T-cell (primary cell): ENCODE results near the gene NCS1. TPM values are rescaled to one million over a fixed set of nuclear protein-coding genes. Genes with fewer than 3 reads are reported as not detected.
"Not testable (repeated sequence)": the region's sequence is repeated elsewhere in the genome, so short reads cannot be mapped to it uniquely, and the experiment has no call there.

Experiments used
- ATAC-seq, 4 experiments: fragments of 200-7000 bp in 3 of 4; fragments of 150-1000 bp in 1 of 4; cut with Tn5 transposase; replicated peaks in 1 of 4; 1 replicate in 3 of 4; 2 replicates in 1 of 4; pipeline ENCODE4 v1.10.0; 2021; ENCODE audit warnings: moderate library complexity in 3 of 4, mild to moderate bottlenecking in 2 of 4, moderate number of reproducible peaks in 1 of 4
- CTCF ChIA-PET, 2 donors: fragments of 300-600 bp; sonication (Branson Sonifier 250); formaldehyde crosslinking; loops; one replicate each; lab custom pipeline; 2022; ENCODE audit warnings: antibody characterized with exemption in 2 of 2; lab: Charles Lee
- POLR2A ChIA-PET, 2 donors: fragments of 300-600 bp; sonication (Branson Sonifier 250); formaldehyde crosslinking; loops; one replicate each; lab custom pipeline; 2022; ENCODE audit warnings: antibody characterized with exemption in 2 of 2; lab: Charles Lee
- DNase-seq, 35 experiments: peaks; one replicate each; pipeline versions ENCODE4 v3.0.0 to v3.0.0-alpha.2; 2013 to 2023
- H3K27ac ChIP-seq: one replicate; pipeline ENCODE4 v1.5.1; 2013; ENCODE audit warnings: low read length
- H3K27me3 ChIP-seq, 2 experiments: replicated peaks in 1 of 2; 1 replicate in 1 of 2; 2 replicates in 1 of 2; pipeline versions ENCODE4 v1.6.1 to v1.7.0; 2013; ENCODE audit warnings: low read length in 1 of 2, mixed read lengths in 1 of 2; ENCODE audit not compliant: control insufficient read depth in 2 of 2, insufficient read depth in 2 of 2; ENCODE audit errors: extremely low read depth in 1 of 2
- H3K36me3 ChIP-seq, 2 donors: 1 replicate in 1 of 2; 2 replicates in 1 of 2; pipeline versions ENCODE4 v1.6.1 to v1.7.0; 2013; ENCODE audit warnings: low read length in 1 of 2; ENCODE audit not compliant: control insufficient read depth in 2 of 2, insufficient read depth in 1 of 2; ENCODE audit errors: extremely low read depth in 1 of 2
- H3K4me1 ChIP-seq, 2 experiments: 1 replicate in 1 of 2; 2 replicates in 1 of 2; pipeline versions ENCODE4 v1.6.1 to v1.7.0; 2013; ENCODE audit warnings: low read length in 2 of 2, mixed read lengths in 1 of 2; ENCODE audit not compliant: insufficient read depth in 2 of 2, control insufficient read depth in 1 of 2; ENCODE audit errors: extremely low read depth in 1 of 2
- H3K4me3 ChIP-seq, 2 donors: 1 replicate in 1 of 2; 2 replicates in 1 of 2; pipeline versions ENCODE4 v1.5.1 to v1.7.0; 2013; ENCODE audit warnings: mild to moderate bottlenecking in 2 of 2, low read length in 1 of 2, moderate library complexity in 1 of 2; ENCODE audit not compliant: control insufficient read depth in 1 of 2; ENCODE audit errors: extremely low read depth in 1 of 2
- H3K9me3 ChIP-seq: 2 replicates; pipeline ENCODE4 v1.7.0; 2013
- H3K27ac Mint-ChIP-seq, 2 donors: one replicate each; pipeline ENCODE4 v1.8.0; 2020 to 2021; ENCODE audit warnings: mild to moderate bottlenecking in 2 of 2, mixed read lengths in 2 of 2
- H3K27me3 Mint-ChIP-seq, 2 donors: one replicate each; pipeline ENCODE4 v1.8.0; 2021 to 2022; ENCODE audit warnings: mixed read lengths in 2 of 2
- H3K36me3 Mint-ChIP-seq: one replicate; pipeline ENCODE4 v1.8.0; 2021; ENCODE audit warnings: mixed read lengths
- H3K4me1 Mint-ChIP-seq, 3 donors: one replicate each; pipeline ENCODE4 v1.8.0; 2020 to 2022; ENCODE audit warnings: mixed read lengths in 3 of 3, mild to moderate bottlenecking in 1 of 3
- H3K4me3 Mint-ChIP-seq, 3 donors: one replicate each; pipeline ENCODE4 v1.8.0; 2020 to 2022; ENCODE audit warnings: mild to moderate bottlenecking in 3 of 3, mixed read lengths in 3 of 3, moderate library complexity in 3 of 3
- H3K9me3 Mint-ChIP-seq, 3 donors: one replicate each; pipeline ENCODE4 v1.8.0; 2020 to 2022; ENCODE audit warnings: mixed read lengths in 3 of 3
- WGBS: methylation state at CpG from one replicate; pipeline ENCODE4 v1.1.5; 2013; ENCODE audit warnings: missing lambda C conversion rate; ENCODE audit not compliant: insufficient coverage; 5-methylcytosine and 5-hydroxymethylcytosine counted together
- total RNA-seq, 35 experiments: library from RNA in 6 of 35; stranded (reverse) in 6 of 35; fragments of 120-200 nt in 1 of 35; gene quantifications; one replicate each; pipeline versions ENCODE4 v1.2.1 to v1.2.4 and lab custom pipeline; 2013 to 2026

The NCS1 gene
- total RNA-seq, 5 donors from 2014 or later (not counting 1 experiment from before 2014, with no cell fraction given) = 0.20 to 0.82 (median 0.46) TPM; not detected in 1

DNA sequence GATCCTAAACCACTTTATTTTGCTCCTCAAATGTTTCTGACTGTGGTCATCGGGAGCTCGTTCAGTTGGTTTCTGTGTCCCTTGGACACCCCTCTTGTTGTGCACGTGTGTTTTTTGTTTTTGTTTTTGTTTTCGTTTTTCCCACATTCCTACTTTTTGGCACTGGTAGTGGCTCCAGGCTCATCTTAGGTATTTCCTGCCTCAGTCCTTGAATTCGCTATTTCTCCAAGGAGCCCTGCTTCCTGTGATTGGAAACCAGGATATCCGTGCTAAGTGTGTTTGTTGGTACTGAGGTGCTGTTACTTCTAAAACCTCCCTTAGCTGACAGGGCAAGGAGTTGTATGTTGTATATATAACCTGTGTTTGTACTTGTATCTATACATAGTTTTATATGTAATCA, 99.3 kb downstream of the NCS1 start:
- WGBS = no CpG with 5 or more reads among the region's 6 CpGs
- Mint-ChIP-seq H3K36me3 (no peaks in the 10 kb centered on the region), H3K27ac (no peak overlapping the region), H3K4me3 (no peak overlapping the region), H3K4me1 (peaks cover 4 to 6% (median 4%) of the 10 kb centered on the region in 3 donors), H3K9me3 (no peaks in the 10 kb centered on the region), H3K27me3 (peaks cover 45 to 48% of the 10 kb centered on the region in 2 donors)
- no peaks in the 10 kb centered on the region for H3K4me1 ChIP-seq
- no peak for ATAC-seq
- H3K36me3 ChIP-seq = no peaks in the 10 kb centered on the region
- H3K4me3 ChIP-seq = no peak overlapping the region
- ChIA-PET CTCF (interaction anchor here (0.6 kb wide), 2 partner anchors 8 to 1363 kb away, joined by 3 to 4 read pairs; no protein-coding TSS in a partner anchor), POLR2A (interaction anchor here in 1 of 2 donors (0.8 kb wide), 1 partner anchor 113 kb away, joined by 3 read pairs; no protein-coding TSS in a partner anchor)
- peaks cover 13 to 39% of the 10 kb centered on the region in 2 experiments for H3K27me3 ChIP-seq
- H3K27ac ChIP-seq = no peak overlapping the region
- DNase-seq = no peak
- no peaks in the 10 kb centered on the region for H3K9me3 ChIP-seq

DNA sequence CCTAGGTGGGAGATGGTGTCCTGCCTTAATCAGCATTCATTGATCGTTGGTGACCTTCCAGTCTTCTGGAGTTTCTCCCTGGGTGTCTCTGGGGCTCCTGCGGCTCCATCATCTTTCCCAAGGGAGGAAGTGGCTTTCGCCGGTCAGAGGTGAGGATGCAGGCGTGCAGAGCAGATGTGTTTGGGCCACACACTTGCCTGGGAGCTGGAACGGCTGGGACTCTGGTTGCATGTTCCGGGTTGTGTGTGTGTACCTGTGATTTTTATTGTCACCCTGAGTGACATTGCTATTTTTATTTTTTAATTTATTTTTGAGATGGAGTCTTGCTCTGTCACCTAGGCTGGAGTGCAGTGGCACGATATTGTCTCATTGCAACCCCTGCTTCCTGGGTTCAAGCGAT, 103.0 kb downstream of the NCS1 start:
- Mint-ChIP-seq H3K36me3 (no peaks in the 10 kb centered on the region), H3K9me3 (no peaks in the 10 kb centered on the region), H3K4me3 (no peak overlapping the region), H3K27me3 (peaks cover 27 to 35% of the 10 kb centered on the region in 2 donors), H3K27ac (no peak overlapping the region), H3K4me1 (no peaks in the 10 kb centered on the region)
- Histone ChIP-seq H3K9me3 (no peaks in the 10 kb centered on the region), H3K27ac (no peak overlapping the region), H3K36me3 (no peaks in the 10 kb centered on the region), H3K4me3 (no peak overlapping the region), H3K27me3 (peaks cover 4 to 33% of the 10 kb centered on the region in 2 experiments), H3K4me1 (no peaks in the 10 kb centered on the region)
- WGBS = 87% methylated on average over 7 of the region's 9 CpGs
- no peak for ATAC-seq
- ChIA-PET CTCF (no interaction called here), POLR2A (no interaction called here)
- no peak for DNase-seq

DNA sequence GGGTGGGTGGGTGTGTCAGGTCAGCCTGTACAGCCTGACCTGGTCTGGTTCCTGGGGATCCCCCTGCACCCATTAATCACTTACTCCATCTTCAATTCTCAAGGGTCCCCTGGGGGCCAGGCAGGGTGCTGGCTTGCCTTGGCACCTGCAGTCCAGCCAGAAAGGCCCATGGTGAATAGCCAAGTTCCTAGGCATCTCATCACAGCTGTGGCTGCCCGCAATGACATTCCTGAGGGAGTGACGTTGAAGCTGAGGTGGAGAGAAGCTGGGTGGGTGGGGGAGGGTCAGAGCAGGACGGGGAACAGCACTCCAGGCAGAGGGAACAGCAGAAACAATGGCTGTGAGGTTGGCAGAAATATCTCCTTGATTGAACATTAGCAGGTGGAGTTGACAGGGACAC, 103.9 kb downstream of the NCS1 start:
- WGBS = 79% methylated on average over 3 of the region's 3 CpGs
- no peaks in the 10 kb centered on the region for H3K36me3 Mint-ChIP-seq

DNA sequence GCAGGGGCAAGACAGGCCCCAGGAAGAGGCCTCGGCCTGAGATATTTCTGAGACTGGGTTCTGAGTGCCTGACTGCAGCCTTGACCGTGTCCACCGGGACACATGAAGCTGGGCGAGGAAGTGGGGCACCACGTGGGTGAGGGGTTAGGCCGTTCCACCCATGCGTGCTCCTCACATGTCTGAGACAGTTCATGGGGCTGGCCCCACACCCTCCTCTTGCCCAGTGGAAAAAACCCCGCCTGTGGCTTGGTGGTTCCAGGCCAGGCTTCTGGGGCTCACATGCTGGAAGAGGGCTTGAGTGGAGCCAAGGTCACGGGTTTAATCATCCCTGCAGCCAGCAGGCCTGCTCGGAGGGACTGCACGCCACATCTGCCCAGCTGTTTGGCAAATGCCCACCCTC, 104.8 kb downstream of the NCS1 start:
- 85% methylated on average over 7 of the region's 11 CpGs for WGBS
- ATAC-seq = no peak
- H3K9me3 Mint-ChIP-seq = no peaks in the 10 kb centered on the region

More for the DNA sequence above, 103.9 kb downstream of the NCS1 start:
- H3K9me3 Mint-ChIP-seq = no peaks in the 10 kb centered on the region
- H3K4me3 Mint-ChIP-seq = no peak overlapping the region
- Histone ChIP-seq H3K27ac (no peak overlapping the region), H3K9me3 (no peaks in the 10 kb centered on the region), H3K4me1 (no peaks in the 10 kb centered on the region), H3K4me3 (no peak overlapping the region), H3K27me3 (peaks cover 4 to 32% of the 10 kb centered on the region in 2 experiments), H3K36me3 (no peaks in the 10 kb centered on the region)
- H3K27me3 Mint-ChIP-seq = peaks cover 23 to 33% of the 10 kb centered on the region in 2 donors
- ChIA-PET CTCF (no interaction called here), POLR2A (no interaction called here)
- no peaks in the 10 kb centered on the region for H3K4me1 Mint-ChIP-seq
- ATAC-seq (no peak), DNase-seq (no peak)
- no peak overlapping the region for H3K27ac Mint-ChIP-seq

DNA sequence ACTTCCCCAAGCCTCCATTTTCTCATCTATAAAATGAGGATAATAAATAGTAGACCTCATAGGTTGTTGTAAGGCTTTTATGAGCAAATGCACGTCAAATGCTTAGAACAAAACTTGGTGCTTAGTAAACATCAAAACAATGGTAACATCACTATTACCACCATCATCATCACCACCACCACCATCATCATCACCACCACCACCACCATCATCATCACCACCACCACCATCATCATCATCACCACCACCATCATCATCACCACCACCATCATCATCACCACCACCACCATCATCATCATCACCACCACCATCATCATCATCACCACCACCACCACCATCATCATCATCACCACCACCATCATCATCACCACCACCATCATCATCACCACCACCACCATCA, 105.3 kb downstream of the NCS1 start:
- DNase-seq, CTCF ChIA-PET, H3K27ac Mint-ChIP-seq, H3K9me3 Mint-ChIP-seq, H3K36me3 Mint-ChIP-seq, H3K9me3 ChIP-seq, H3K36me3 ChIP-seq, H3K4me1 Mint-ChIP-seq, H3K4me3 ChIP-seq, ATAC-seq, H3K4me1 ChIP-seq, H3K27ac ChIP-seq, POLR2A ChIA-PET, H3K4me3 Mint-ChIP-seq: not testable (repeated sequence)
- no CpG with 5 or more reads among the region's 1 CpG for WGBS
- H3K27me3 Mint-ChIP-seq = peaks cover 17 to 38% of the 10 kb centered on the region in 2 donors
- H3K27me3 ChIP-seq = peaks cover 2 to 38% of the 10 kb centered on the region in 2 experiments

More for the DNA sequence above, 104.8 kb downstream of the NCS1 start:
- no peaks in the 10 kb centered on the region for H3K36me3 ChIP-seq
- peaks cover 2 to 32% of the 10 kb centered on the region in 2 experiments for H3K27me3 ChIP-seq
- POLR2A ChIA-PET = no interaction called here
- no peaks in the 10 kb centered on the region for H3K36me3 Mint-ChIP-seq
- H3K4me1 Mint-ChIP-seq = no peaks in the 10 kb centered on the region
- H3K4me3 Mint-ChIP-seq = no peak overlapping the region
- peaks cover 19 to 36% of the 10 kb centered on the region in 2 donors for H3K27me3 Mint-ChIP-seq
- no peak overlapping the region for H3K4me3 ChIP-seq
- H3K27ac ChIP-seq = no peak overlapping the region
- no peak for DNase-seq
- H3K9me3 ChIP-seq = no peaks in the 10 kb centered on the region
- H3K4me1 ChIP-seq = no peaks in the 10 kb centered on the region
- CTCF ChIA-PET = no interaction called here
- no peak overlapping the region for H3K27ac Mint-ChIP-seq

- H3K4me3 Mint-ChIP-seq = no peak overlapping the region
- no peaks in the 10 kb centered on the region for H3K9me3 Mint-ChIP-seq
- no peak for ATAC-seq
- Histone ChIP-seq H3K27ac (no peak overlapping the region), H3K4me3 (no peak overlapping the region), H3K36me3 (no peaks in the 10 kb centered on the region), H3K4me1 (no peaks in the 10 kb centered on the region), H3K27me3 (peaks cover 0 to 61% of the 10 kb centered on the region in 2 experiments), H3K9me3 (no peaks in the 10 kb centered on the region)
- no peak overlapping the region for H3K27ac Mint-ChIP-seq
- no peaks in the 10 kb centered on the region for H3K36me3 Mint-ChIP-seq
- peaks cover 31 to 60% of the 10 kb centered on the region in 2 donors for H3K27me3 Mint-ChIP-seq
- H3K4me1 Mint-ChIP-seq = no peaks in the 10 kb centered on the region
- 77% methylated on average over 4 of the region's 4 CpGs for WGBS
- ChIA-PET CTCF (no interaction called here), POLR2A (no interaction called here)
- DNase-seq = no peak
Measured at GRCh38 chr9:130283539-130284248, 111.5 kb downstream of the NCS1 start.
